Pancreas (tissue), 10 donors: ENCODE measurements around the gene CMIP. TPM values are rescaled to one million over a fixed set of nuclear protein-coding genes. Genes with fewer than 3 reads are reported as not detected.

Experiments used
- ATAC-seq, 4 donors: fragments of 200-7000 bp; cut with Tn5 transposase; one replicate each; pipeline versions ENCODE4 v1.8.0 to v1.9.1; 2020; ENCODE audit warnings: mild to moderate bottlenecking in 4 of 4, moderate library complexity in 4 of 4
- DNase-seq, 6 donors: peaks; one replicate each; pipeline ENCODE4 v3.0.0-alpha.2; 2020
- FAIRE-seq: peaks from 2 replicates; lab custom pipeline; 2012; peaks lifted over from hg19 to GRCh38; lab: Jason Lieb, UNC
- H3K27ac ChIP-seq, 4 donors: fragments of 200-600 bp; sonication (generic); 1 replicate in 3 of 4; 2 replicates in 1 of 4; pipeline versions ENCODE4 v1.5.0 to v1.8.0; 2020
- H3K27me3 ChIP-seq, 4 donors: fragments of 200-600 bp; one replicate each; pipeline ENCODE4 v1.8.0; 2021
- H3K36me3 ChIP-seq, 3 donors: fragments of 200-600 bp; sonication (generic) in 1 of 3; one replicate each; pipeline versions ENCODE4 v1.5.0 to v1.8.0; 2020 to 2021
- H3K4me1 ChIP-seq, 3 donors: fragments of 200-600 bp; one replicate each; pipeline ENCODE4 v1.8.0; 2021
- H3K4me3 ChIP-seq, 4 donors: fragments of 200-600 bp; sonication (generic) in 2 of 4; one replicate each; pipeline versions ENCODE4 v1.5.0 to v1.8.0; 2020 to 2021
- H3K9me3 ChIP-seq, 4 donors: fragments of 200-600 bp; one replicate each; pipeline ENCODE4 v1.8.0; 2021
- CTCF ChIP-seq, 4 donors: fragments of 200-600 bp; sonication (generic) in 3 of 4; IDR thresholded peaks; one replicate each; pipeline versions ENCODE4 v1.5.0 to v1.8.0; 2021; ENCODE audit warnings: antibody characterized with exemption in 4 of 4
- WGBS, 2 donors: extraction: QIAGEN DNeasy Blood & Tissue Kit; methylation state at CpG; one replicate each; pipeline ENCODE4 v1.1.7; 2013; 5-methylcytosine and 5-hydroxymethylcytosine counted together
- intact Hi-C, 3 donors: fragments of 100-400 bp; cut with DNase I; formaldehyde crosslinking; loops; one replicate each; pipeline versions ENCODE4 v1.11.1 to v1.14.2; 2022
- polyA plus RNA-seq, 2 donors: library from polyadenylated mRNA; stranded (reverse); fragments of 200-250 nt; gene quantifications; one replicate each; pipeline ENCODE4 v1.2.3, GENCODE V29; 2013
- total RNA-seq, 6 donors: library from RNA; stranded (reverse); fragmentation: NEBNext Ultra II Directional in 4 of 6; extraction: Animal tissue kit (Norgen Biotek cat#: 25700) in 4 of 6; gene quantifications; one replicate each; pipeline versions ENCODE4 v1.2.1 to v1.2.4, GENCODE V29; 2021 to 2023
- donor health status: healthy with polysubstance abuse.
- donor health status: DM: no; HTN: no; CAD: no; lungs with moderate emphysema.
- donor health status: DM: no; HTN: no; CAD: no.
- donor health status: control.
- donor health status: control.
- donor health status: Bipolar disorder and iron deficiency.
- donor health status: DM: yes; HTN: yes; CAD: no.
- donor health status: DM: no; HTN: no; CAD: no.
- donor health status: DM: no; HTN: no; CAD: no.
- donor health status: DM: yes; HTN: yes; CAD: no.

The CMIP gene
- total and polyA plus RNA-seq, 8 donors, result 9.7 to 37.0 (median 21.5) TPM

GRCh38 chr16:81456523-81457325, 12.1 kb downstream of the CMIP start:
- peak; percentile 53 to 72 (median 68) for ATAC-seq
- H3K36me3 ChIP-seq, result peaks cover 0 to 5% (median 0%) of the 10 kb centered on the region in 3 donors
- H3K27ac ChIP-seq, result no peak overlapping the region
- no peaks in the 10 kb centered on the region for H3K9me3 ChIP-seq
- DNase-seq, result peak in 3 of 6 donors; percentile 44 to 61 (median 55)
- no peak for TF ChIP-seq CTCF (IDR thresholded peaks at IDR 0.05)
- H3K4me1 ChIP-seq, result peaks cover 6 to 39% (median 22%) of the 10 kb centered on the region in 3 donors
- intact Hi-C loops, result loop anchor here in 1 of 3 donors (10.0 kb wide), 1 partner anchor 78 kb away; no protein-coding TSS in a partner anchor
- no peaks in the 10 kb centered on the region for H3K27me3 ChIP-seq
- 72 to 84% methylated on average over 22 to 23 of the region's 23 CpGs for whole genome bisulfite sequencing, 2 donors
- no peak overlapping the region for H3K4me3 ChIP-seq
- FAIRE-seq, result no peak

- Histone ChIP-seq H3K4me1 (peaks cover 3 to 36% (median 14%) of the 10 kb centered on the region in 3 donors), H3K9me3 (no peaks in the 10 kb centered on the region), H3K27ac (peak overlapping the region in 2 of 4 donors; percentile 22 to 30), H3K4me3 (no peak overlapping the region), H3K27me3 (no peaks in the 10 kb centered on the region), H3K36me3 (peaks cover 0 to 5% (median 0%) of the 10 kb centered on the region in 3 donors)
- TF ChIP-seq CTCF (IDR thresholded peaks at IDR 0.05), result no peak
- intact Hi-C loops, result loop anchor here in 1 of 3 donors (10.0 kb wide), 1 partner anchor 77 kb away; no protein-coding TSS in a partner anchor
- FAIRE-seq, result no peak
- no peak for DNase-seq
- 67 to 76% methylated on average over 17 of the region's 17 CpGs for WGBS, 2 donors
- ATAC-seq, result peak; percentile 53 to 84 (median 62)
Measured at GRCh38 chr16:81457326-81458133, 12.9 kb downstream of the CMIP start.

GRCh38 chr16:81458149-81458669, 13.6 kb downstream of the CMIP start:
- Histone ChIP-seq H3K9me3 (no peaks in the 10 kb centered on the region), H3K27me3 (no peaks in the 10 kb centered on the region), H3K4me3 (no peak overlapping the region), H3K4me1 (peaks cover 3 to 30% (median 7%) of the 10 kb centered on the region in 3 donors), H3K27ac (peak overlapping the region in 2 of 4 donors; percentile 22 to 30), H3K36me3 (peaks cover 0 to 5% (median 0%) of the 10 kb centered on the region in 3 donors)
- ATAC-seq (no peak), DNase-seq (no peak), FAIRE-seq (no peak)
- intact Hi-C loops, result loop anchor here in 1 of 3 donors (10.0 kb wide), 1 partner anchor 77 kb away; no protein-coding TSS in a partner anchor
- WGBS, 2 donors, result 87 to 91% methylated on average over 8 of the region's 8 CpGs
- TF ChIP-seq CTCF (IDR thresholded peaks at IDR 0.05), result no peak

- no peak for FAIRE-seq
- peaks cover 0 to 23% (median 3%) of the 10 kb centered on the region in 3 donors for H3K4me1 ChIP-seq
Measured at GRCh38 chr16:81458827-81459598, 14.4 kb downstream of the CMIP start.

More at GRCh38 chr16:81458827-81459598, 14.4 kb downstream of the CMIP start:
- Histone ChIP-seq H3K27ac (no peak overlapping the region), H3K4me3 (no peak overlapping the region), H3K27me3 (no peaks in the 10 kb centered on the region), H3K9me3 (no peaks in the 10 kb centered on the region), H3K36me3 (peaks cover 0 to 5% (median 0%) of the 10 kb centered on the region in 3 donors)
- DNase-seq (no peak), ATAC-seq (no peak)
- intact Hi-C loops, result loop anchor here in 1 of 3 donors (10.0 kb wide), 1 partner anchor 76 kb away; no protein-coding TSS in a partner anchor
- no peak for TF ChIP-seq CTCF (IDR thresholded peaks at IDR 0.05)
- WGBS, 2 donors, result 91% methylated on average over 19 of the region's 19 CpGs
